Measurements from ENCODE around the gene RHBDD2. TPM values are rescaled to one million over a fixed set of nuclear protein-coding genes. Genes with fewer than 3 reads are reported as not detected.

Gene RHBDD2
- polyA plus RNA-seq, 1 of the 3 experiments (the other 2 are of a cell fraction), result 77.6 TPM

GRCh38 chr7:75875113-75876080 is 3.4 kb upstream of the RHBDD2 start:
- peaks cover 15% of the 10 kb centered on the region for H3K79me2 ChIP-seq (ENCODE audit: insufficient read depth)
- H3K27me3 ChIP-seq (ENCODE audit: insufficient read depth), result no peaks in the 10 kb centered on the region
- H3K27ac ChIP-seq (ENCODE audit: low read depth in 2 of 2, low read length in 1 of 2), result no peak overlapping the region
- DNase-seq, result no peak
- H3F3A ChIP-seq (replicated peaks; ENCODE audit: insufficient read depth), result peaks cover 16% of the 10 kb centered on the region
- POLR2A ChIA-PET, result no interaction called here
- H3K9me3 ChIP-seq, result no peaks in the 10 kb centered on the region
- no peak overlapping the region for H2AFZ ChIP-seq (ENCODE audit: low read depth)
- CTCF ChIA-PET, result interaction anchor here (2.3 to 3.5 kb wide), 2 partner anchors 9 to 145 kb away, joined by 14 to 20 read pairs; no protein-coding TSS in a partner anchor
- H3K4me1 ChIP-seq (ENCODE audit: control insufficient read depth in 1 of 2, insufficient read depth in 2 of 2, low read depth in 1 of 2, low read length in 1 of 2), result peaks cover 9 to 13% of the 10 kb centered on the region in 2 experiments
- H3K4me2 ChIP-seq, result no peak overlapping the region
- TF ChIP-seq FOXJ3 (CRISPR knock-in tag; IDR thresholded peaks at IDR 0.05), result no peak
- no peak for TF ChIP-seq GATA2 (CRISPR knock-in tag; IDR thresholded peaks at IDR 0.05)
- TF ChIP-seq RAD21 (IDR thresholded peaks at IDR 0.05; ENCODE audit: low read length), result no peak
- TF ChIP-seq ZBTB33 (IDR thresholded peaks at IDR 0.05; ENCODE audit: borderline replicate concordance, low read depth), result no peak
- no peak for TF ChIP-seq TAF1 (IDR thresholded peaks at IDR 0.05; ENCODE audit: borderline replicate concordance, low read depth, low read length)
- TF ChIP-seq POLR2AphosphoS5 (IDR thresholded peaks at IDR 0.05; ENCODE audit: low read depth, low read length), result no peak
- TF ChIP-seq, protein P1, sequence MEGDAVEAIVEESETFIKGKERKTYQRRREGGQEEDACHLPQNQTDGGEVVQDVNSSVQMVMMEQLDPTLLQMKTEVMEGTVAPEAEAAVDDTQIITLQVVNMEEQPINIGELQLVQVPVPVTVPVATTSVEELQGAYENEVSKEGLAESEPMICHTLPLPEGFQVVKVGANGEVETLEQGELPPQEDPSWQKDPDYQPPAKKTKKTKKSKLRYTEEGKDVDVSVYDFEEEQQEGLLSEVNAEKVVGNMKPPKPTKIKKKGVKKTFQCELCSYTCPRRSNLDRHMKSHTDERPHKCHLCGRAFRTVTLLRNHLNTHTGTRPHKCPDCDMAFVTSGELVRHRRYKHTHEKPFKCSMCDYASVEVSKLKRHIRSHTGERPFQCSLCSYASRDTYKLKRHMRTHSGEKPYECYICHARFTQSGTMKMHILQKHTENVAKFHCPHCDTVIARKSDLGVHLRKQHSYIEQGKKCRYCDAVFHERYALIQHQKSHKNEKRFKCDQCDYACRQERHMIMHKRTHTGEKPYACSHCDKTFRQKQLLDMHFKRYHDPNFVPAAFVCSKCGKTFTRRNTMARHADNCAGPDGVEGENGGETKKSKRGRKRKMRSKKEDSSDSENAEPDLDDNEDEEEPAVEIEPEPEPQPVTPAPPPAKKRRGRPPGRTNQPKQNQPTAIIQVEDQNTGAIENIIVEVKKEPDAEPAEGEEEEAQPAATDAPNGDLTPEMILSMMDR (IDR thresholded peaks at IDR 0.05), result no peak
- TF ChIP-seq NFIC (IDR thresholded peaks at IDR 0.05; ENCODE audit: borderline replicate concordance), result no peak
- TF ChIP-seq, protein P2, sequence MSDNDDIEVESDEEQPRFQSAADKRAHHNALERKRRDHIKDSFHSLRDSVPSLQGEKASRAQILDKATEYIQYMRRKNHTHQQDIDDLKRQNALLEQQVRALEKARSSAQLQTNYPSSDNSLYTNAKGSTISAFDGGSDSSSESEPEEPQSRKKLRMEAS (IDR thresholded peaks at IDR 0.05; ENCODE audit: low read depth), result no peak
- no peak for TF ChIP-seq RFX5 (IDR thresholded peaks at IDR 0.05; ENCODE audit: low read length)
- TF ChIP-seq ELF1 (IDR thresholded peaks at IDR 0.05), result no peak
- no peak for TF ChIP-seq MEF2A (IDR thresholded peaks at IDR 0.05; ENCODE audit: borderline replicate concordance, low read depth)
- no peak overlapping the region for H3K4me3 ChIP-seq (ENCODE audit: low read depth in 2 of 2, low read length in 1 of 2)
- no peaks in the 10 kb centered on the region for H4K20me1 ChIP-seq (ENCODE audit: insufficient read depth)
- no peaks in the 10 kb centered on the region for H3K9me2 ChIP-seq
- WGBS (ENCODE audit: low lambda C conversion rate), result 92% methylated on average over 21 of the region's 21 CpGs
- no peaks in the 10 kb centered on the region for H3K36me3 ChIP-seq (replicated peaks in 1 of 2; ENCODE audit: control insufficient read depth in 1 of 2, insufficient read depth in 2 of 2, low read length in 1 of 2)
- H3K9ac ChIP-seq, result no peak overlapping the region
